HG03432 (cell line): Measurements from ENCODE around the gene MROH2B.
"Not testable (repeated sequence)": the region's sequence is repeated elsewhere in the genome, so short reads cannot be mapped to it uniquely, and the experiment has no call there.

ENCODE experiments used
- ATAC-seq: cut with Tn5 transposase; IDR thresholded peaks from one replicate; pipeline ENCODE4 v1.9.1; 2021; ENCODE audit warnings: mild to moderate bottlenecking, moderate library complexity; ENCODE audit not compliant: unreplicated experiment

Gene MROH2B

DNA sequence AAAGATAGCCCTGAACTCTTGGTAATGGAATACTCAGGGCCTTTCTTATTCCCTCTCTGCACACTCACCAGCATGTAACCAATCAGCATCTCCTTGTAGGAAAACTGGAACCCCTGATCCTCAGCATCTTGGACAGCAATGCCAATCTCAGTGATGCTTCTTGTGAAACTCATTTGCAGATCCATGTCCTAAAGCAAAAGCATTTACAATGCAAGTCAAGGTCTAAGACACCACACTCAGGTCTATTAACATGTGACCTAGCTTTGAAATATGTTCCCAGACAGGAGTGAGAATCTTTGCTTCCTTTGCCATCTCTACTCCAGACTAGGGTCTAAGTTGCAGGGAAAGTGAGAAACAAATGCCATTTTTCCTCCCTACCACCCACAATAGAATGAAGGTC is 38.2 kb downstream of the MROH2B start:
- ATAC-seq, result no peak

DNA sequence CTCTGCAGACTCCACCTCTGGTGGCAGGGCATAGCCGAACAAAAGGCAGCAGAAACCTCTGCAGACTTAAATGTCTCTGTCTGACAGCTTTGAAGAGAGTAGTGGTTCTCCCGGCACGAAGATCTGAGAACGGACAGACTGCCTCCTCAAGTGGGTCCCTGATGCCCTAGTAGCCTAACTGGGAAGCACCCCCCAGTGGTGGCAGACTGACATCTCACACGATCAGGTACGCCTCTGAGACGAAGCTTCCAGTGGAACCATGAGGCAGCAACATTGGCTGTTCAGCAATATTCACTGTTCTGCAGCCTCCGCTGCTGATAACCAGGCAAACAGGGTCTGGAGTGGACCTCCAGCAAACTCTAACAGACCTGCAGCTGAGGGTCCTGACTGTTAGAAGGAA is 48.5 kb downstream of the MROH2B start:
- not testable (repeated sequence) for ATAC-seq

DNA sequence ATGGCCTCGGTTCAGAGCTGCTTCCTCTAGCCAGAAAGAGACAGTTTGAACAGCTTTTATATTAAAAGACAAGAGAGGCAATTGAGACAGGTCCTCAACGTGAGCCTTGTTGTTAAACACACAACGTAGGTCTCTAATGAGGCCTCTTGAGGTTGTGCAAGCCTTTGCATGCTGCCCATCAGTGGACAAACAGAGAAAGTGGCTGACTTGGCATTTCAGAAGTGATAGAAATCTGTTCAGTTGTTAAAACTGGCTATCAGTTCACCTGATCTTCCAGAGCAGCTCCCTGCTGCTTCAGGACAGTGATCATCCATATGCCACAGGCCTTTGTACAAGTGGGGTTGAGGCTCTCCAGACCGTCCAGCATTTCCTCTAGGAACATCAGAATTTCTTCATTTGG is 58.8 kb downstream of the MROH2B start:
- no peak for ATAC-seq

DNA sequence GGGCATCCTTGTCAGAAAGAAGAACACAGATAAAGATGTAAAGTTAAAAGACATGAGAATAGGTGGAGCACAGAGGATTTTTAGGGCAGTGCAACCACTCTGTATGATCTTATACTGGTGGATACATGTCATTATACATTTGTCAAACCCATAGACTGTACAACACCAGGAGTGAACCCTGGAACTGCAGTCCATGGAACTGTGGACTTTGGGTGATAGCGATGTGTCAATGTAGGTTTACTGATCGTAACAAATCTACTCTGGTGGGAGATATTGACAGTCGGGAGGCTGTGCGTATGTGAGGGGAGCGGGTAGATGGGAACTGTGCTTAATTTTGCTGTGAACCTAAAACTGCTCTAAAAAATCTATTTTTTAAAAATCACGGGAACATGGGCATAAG is 60.6 kb downstream of the MROH2B start:
- ATAC-seq, result no peak

DNA sequence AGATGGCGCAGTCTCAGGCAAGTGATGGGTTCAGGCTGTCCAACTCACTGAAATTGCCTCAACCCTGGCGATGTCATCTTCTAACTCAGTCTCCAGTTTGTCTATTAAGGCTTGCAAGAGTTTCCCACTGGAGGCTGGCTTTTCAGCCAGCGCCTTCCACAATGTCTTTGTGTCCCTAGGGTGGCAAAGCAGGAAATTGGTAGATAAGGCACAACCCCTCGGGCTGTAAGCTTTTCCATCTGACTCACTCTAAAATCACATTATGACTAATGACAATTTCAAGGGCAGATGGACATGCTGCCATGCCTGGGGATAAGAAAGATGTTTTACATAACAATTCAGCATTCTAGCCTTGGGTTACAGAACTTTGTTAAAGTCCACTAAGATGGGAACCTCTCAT is 61.9 kb downstream of the MROH2B start:
- no peak for ATAC-seq

DNA sequence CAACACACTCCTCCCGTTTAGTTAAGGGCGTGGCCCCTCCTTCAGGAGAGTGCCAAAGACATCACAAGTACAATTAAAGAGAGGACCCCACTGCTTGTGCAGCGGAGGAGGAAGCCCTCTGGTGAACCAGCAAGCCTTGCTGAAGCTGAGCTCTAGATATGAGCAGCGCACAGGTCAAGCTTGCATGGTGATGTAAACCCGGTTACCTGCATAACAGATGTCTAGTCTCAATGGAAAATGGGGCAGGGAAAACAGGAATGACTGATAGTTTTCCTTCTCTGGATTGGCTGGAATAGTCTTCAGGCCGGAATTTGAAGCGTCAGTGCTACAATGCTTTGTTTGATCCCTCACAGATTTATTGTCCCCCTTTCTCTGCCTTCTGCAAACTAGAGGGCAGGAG is 66.2 kb downstream of the MROH2B start:
- ATAC-seq, result no peak

DNA sequence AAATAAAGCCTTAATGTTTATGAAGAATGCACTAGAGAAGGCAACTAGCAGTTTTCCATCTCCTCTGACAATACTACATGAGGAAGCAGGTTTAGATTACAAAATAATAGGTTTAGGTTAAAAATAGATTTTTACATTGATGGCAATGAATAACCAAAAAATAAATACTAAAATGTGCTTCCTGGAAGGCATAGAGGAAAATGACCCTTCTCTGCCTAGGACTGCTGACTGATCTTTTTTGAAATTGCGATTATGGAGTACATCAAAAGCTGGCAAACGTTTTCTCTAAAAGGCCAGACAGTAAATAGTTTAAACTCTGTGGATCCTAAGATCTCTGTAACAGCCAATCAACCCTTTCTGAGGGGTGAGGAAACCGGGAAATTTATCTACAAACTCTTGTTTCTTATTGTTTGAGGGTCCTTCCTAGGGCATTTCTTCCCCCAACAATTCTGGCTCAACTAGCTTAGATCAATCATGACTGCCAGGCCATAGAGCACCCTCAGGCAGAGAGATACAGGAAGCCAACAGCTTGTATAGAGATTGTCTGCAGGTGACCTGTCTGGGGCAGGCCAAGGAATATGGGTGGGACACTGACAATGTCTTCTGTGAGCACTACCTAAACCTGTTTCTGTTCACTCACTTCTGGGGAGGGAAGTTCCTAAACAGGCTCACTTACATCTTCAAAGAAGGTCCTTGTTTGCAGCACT is 67.3 kb downstream of the MROH2B start:
- ATAC-seq, result no peak

DNA sequence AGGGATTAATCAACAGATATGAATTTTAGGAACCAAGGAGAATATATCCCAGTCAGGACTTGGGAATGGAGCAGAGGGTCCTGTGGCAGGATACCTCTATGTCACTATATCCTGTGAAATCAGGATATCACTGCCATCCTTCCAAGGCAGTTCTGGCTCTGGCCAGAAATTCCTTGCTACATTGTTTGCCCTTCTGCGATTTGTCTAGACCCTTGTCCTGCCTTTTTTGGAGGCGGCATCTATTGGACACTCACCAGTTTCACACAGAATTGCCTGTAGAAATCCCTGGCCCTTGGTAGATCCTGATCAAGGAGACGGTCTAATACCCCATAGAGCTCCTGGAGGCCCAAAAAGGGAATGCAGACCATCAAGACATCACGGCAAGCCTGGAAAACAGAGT is 71.2 kb downstream of the MROH2B start:
- ATAC-seq, result no peak

DNA sequence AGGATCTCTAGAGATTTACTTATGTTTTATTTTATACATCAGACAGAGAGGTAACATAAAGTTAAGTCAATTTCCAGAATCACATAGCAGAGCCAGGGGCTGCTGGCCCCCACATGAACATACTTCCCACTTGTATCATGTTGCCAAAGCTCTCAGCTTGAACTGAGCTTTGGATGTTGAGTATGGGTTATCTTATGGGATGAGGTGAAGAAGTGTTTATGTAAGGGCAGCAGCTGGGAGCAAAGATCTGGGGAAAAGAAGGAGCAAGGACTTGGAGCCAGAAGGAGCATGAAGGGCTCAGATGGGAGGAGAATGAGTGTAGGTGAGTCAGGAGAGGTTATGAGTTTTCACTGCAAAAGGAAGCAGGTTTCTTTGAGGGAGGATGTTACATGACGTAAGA is 72.0 kb downstream of the MROH2B start:
- no peak for ATAC-seq

DNA sequence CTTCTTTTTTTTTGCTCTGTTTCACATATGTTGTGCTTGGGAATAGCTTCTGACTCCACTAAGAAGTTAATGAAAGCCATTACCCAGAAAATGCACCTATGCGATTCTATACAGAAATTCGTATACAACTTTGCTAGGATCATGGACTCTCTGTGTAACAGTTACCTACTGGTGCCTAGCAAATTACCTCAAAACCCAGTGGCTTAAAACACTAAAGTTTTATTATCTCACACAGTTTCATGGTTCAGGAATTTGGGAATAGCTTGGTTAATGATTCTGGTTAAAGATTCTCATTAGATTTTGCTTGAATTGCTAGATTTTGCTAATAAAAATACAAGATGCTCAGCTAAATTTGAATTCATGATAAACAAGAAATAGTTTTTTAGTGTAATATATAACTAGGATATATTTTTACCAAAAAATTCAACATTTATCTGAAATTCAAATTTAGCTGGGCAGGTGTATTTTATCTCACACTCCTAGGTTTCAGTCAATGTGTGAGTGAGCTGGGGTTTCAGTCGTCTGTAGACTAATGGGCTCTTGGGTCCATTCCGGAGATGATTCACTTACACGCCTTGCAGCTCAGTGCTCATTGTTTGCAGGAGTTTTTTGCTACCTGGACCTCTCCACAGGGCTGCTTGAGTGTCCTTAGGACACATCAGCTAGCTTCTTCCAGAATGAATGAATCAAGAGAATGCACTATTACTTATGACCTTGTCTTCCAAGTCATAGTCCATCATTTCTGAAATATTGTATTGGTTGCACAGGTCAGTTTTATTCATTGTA is 75.1 kb downstream of the MROH2B start:
- ATAC-seq, result no peak

DNA sequence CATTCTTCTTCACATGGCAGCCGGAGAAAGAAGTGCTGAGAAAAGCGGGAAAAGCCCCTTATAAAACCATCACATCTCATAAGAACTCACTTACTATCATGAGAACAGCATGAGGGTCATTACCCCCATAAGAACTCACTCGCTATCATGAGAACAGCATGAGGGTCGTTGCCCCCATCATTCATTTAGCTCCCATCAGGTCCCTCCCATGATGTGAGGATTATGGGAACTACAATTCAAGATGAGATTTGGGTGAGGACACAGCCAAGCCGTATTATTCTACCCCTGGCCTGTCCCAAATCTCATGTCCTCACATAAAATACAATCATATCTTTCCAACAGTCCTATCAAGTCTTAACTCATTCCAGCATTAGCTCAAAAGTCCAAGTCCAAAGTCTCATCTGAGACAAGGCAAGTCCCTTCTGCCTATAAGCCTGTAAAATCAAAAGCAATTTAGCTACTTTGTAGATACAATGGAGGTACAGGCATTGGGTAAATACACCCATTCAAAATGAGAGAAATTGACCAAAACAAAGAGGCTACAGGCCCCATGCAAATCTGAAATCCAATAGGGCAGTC is 79.1 kb downstream of the MROH2B start:
- no peak for ATAC-seq

DNA sequence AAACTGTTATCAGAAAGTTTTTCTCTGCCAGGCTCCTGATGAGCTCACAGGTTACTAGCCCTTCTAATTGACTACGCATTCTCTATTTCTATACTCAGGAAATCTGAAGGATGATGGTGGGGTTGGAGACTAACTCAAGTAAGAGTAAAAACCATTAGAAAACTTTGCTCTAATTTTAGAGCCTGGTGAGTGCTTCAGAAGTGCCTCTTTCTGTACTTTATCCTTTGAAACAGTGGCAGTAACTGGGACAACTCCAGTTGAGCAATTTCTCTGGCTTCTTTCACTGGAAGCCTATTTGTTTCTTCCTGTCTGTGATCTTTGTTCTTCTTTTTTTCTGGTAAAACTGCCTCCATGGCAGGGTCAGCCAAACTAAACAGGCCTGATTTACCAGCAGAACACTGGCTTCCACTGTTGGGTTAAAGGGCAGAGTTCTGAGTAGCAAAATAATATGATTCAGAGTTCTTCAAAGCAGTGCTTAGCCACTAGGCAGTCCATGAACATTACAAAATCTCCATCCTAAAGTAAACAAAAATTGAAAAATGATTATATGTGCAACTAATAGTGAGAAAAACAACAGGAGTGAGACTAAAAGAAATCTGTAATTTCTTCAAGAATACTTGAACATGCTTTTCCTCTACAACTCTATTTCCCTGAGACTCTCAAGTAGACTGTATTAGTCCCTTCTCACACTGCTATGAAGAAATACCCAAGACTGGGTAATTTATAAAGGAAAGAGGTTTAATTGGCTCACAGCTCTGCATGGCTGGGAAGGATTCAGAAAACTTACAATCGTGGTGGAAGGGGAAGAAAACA is 79.8 kb downstream of the MROH2B start:
- ATAC-seq, result no peak

DNA sequence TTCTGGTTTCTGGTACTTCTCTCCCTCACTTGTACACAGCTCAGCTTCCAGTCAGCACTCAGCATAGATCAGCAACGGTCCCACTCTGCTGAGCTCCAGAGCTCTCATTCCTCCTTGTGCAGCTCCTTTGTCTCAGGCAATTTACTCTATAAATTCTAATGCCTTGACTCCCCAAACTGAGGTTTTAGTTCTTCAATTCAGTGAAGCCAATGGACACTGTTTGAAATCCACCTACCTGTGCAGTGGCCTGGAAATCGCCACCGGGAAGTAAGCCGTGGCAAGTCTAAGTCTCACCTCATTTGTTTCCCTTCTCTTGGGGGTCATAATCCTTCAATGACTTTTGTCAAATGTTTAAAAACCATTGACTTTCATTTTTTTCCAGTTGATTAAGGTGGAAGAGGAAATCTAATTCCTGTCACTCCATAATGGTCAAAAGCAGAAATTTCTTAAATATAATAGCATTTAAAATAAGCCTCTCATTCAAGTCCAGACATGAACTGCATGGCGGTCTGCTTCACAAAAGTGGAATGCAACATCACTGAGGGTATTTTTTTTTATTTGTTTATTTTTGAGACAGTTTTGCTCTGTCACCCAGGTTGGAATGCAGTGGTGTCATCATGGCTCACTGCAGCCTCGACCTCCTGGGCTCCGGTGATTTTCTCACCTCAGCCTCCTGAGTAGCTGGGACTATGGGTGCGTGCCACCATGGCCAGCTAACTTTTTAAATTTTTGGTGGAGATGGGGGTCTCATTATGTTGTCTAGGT is 82.2 kb downstream of the MROH2B start:
- no peak for ATAC-seq

DNA sequence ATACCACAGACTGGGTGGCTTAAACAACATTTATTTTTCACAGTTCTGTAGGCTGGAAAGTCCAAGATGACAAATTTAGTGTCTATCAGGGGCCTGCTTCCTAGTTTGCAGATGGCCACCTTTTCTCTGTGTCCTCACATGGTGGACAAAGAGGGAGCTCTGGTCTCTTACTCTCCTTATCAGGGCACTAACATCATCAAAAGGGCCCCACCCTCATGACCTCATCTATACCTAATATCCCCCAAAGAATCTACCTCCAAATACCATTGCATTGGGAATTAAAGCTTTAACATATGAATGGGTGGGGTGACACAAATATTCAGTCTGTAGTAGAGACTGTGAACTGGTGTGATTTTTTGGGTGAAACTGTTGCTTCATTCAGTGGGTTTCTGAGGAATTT is 83.8 kb downstream of the MROH2B start:
- ATAC-seq, result no peak

DNA sequence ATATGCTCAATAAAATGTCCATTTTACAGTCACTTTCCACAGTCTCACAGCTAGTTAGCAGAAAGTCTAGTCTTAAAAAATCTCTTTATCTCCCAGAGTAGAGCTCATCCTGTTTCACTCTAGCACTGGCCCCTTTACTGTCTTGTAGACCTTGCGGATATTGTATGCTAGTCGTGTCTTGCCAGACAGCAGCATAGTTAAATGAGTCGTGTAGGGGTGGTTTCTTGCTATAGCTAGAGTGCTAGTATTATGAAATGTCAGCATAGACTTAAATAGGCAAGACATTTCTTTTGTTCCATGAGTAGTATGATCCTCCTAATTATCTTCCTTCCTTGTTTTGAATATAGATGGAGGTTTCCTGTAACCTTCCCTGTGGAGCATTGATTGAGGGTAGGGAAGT is 84.5 kb downstream of the MROH2B start:
- no peak for ATAC-seq

DNA sequence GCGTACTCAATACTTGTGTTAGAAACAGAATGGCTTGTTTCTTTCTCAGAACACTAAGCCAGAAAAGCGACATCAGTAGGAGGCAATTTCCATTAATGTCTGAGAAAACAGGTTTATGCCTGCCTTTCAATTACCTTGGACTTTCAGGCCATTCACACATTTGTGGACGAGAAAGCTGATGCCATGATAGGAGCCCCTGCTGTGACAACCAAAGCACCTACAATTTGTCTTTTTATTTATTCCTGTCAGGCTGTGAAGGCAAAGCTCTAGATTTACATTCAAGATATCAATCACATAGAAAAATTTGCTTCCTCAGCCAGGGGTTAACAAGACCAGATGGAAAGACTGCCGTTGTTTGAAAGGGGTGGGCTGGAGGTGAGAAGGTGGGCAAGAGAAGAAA is 85.6 kb downstream of the MROH2B start:
- ATAC-seq, result no peak

DNA sequence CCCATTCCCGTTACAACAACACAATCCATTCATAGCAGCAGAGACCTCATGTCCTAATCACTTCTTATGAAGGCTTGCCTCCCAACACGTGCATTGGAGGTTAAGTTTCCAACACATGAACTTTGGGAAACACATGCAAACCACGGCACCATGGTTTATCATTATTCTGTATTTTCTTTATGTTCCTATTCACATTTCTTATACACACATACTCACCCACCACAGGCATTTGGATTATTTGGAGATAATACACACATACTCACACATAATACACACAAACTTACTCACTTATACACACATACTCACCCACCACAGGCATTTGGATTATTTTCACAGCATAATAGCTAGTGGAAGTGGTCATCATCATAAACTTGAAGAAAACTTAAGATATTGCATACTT is 86.3 kb downstream of the MROH2B start:
- no peak for ATAC-seq

DNA sequence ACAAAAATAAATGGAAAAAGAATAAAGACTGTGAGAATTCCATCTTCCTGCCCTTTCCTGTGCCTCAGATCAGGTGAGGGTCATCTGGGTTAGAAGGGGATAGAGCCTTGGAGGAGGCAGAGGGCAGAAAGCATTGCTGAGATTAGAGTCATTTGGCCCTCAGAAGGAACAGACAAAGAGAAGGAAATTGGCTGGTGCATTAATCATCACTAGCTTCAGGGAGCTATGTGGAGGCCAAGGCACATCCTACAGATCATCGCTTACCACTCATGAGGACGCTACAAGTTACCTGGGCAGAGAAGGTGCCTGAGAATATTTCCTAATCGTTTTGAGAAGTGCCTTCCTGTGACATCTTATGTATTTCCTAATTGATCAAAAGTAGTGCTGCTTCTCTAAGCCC is 87.4 kb downstream of the MROH2B start:
- no peak for ATAC-seq

DNA sequence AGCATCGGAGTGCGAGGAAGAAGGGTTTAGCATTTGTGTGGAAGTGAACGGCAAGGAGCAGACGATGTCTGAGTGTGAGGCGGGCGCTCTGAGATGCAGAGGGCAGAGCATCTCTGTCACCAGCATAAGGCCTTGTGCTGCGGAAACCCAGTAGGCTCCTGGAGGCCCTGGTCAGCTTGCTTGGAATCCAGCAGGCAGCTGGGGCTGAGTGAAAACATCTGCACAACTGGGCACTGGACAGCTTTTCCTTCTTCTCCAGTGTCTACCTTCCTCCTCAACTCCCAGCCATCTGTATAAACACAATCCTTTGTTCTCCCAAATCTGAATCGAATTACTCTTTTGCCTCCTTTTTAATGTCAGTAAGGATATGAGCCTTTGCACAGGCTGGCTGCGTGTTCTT is 89.7 kb downstream of the MROH2B start:
- ATAC-seq, result no peak

DNA sequence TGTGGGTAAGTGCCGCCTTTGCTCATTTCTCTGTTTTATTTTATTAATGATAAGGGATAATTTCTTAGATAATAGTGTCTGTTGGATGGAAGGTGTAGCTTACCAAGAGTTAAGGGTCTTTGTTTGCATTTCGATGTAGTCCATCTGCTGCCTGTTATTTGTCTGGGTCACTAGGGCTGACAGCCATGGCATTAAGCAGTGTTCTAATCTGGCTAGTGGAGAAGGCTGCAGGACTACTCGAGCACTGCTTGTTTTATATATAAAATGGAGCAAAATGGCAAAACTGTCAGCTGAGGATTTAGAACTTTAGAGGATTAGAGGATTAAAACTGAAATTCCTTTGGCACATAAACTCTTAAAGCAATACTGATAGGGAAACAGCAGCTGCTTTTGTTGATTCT is 94.3 kb downstream of the MROH2B start:
- ATAC-seq, result no peak

DNA sequence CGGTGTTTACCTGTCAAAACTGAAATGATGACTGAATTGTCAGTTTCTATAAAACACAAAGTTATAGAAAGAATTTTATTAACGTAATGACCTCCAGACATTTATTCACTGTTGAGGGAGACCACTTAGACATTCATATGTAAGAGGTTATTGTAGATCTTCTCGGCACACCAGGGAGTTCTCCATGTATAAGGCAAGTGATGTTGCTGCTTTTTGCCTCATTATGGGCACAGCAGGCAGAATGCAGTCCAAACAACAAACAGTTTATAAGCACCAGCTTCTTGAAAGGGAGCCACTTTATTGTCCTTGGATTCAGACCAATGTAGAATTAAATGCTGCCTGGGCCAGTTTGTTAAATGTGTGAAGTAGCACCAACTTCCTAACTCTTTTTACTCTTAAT is 95.1 kb downstream of the MROH2B start:
- no peak for ATAC-seq
